K562 (cell line): ENCODE results near the gene FBLN2. TPM values are rescaled to one million over a fixed set of nuclear protein-coding genes. Genes with fewer than 3 reads are reported as not detected.

Experiments
- ATAC-seq: fragments of 200-7000 bp; cut with Tn5 transposase; 3 replicates; pipeline ENCODE4 v1.9.1; 2020; ENCODE audit warnings: moderate library complexity
- BruUV-seq: library from RNA; stranded (reverse); fragments of 400-500 nt; replicated peaks from 2 replicates; lab custom pipeline; 2021; lab: Mats Ljungman, UMichigan
- CTCF ChIA-PET: fragments of 300-600 bp; formaldehyde crosslinking; extraction: SDS; loops from one replicate; lab custom pipeline; 2021; ENCODE audit warnings: low intra/inter-chr PET ratio; lab: Yijun Ruan, JAX
- POLR2A ChIA-PET: fragments of 300-600, 350-650 bp; sonication (Branson Sonifier 250); formaldehyde crosslinking; extraction: SDS; loops from one replicate; lab custom pipeline; 2021; ENCODE audit warnings: antibody characterized with exemption, inconsistent platforms; lab: Yijun Ruan, JAX
- DNase-seq, 4 experiments: peaks; one replicate each; pipeline versions ENCODE4 v3.0.0 to v3.0.0-alpha.2; 2011 to 2018; ENCODE audit warnings: low spot score in 3 of 4, mixed read lengths in 3 of 4; ENCODE audit errors: extremely low read depth in 1 of 4
- FAIRE-seq: peaks from 2 replicates; lab custom pipeline; 2011; peaks lifted over from hg19 to GRCh38; lab: Jason Lieb, UNC
- H2AFZ ChIP-seq: 2 replicates; pipeline ENCODE4 v1.6.0; 2011; ENCODE audit warnings: low read depth, low read length, control low read depth, inconsistent platforms
- H3K27ac ChIP-seq: fragments of 200-600 bp; 3 replicates; pipeline ENCODE4 v1.8.0; 2011; ENCODE audit warnings: low read depth, mild to moderate bottlenecking, control low read depth, inconsistent platforms, low read length, moderate library complexity, mixed read lengths; ENCODE audit errors: extremely low read depth
- H3K27me3 ChIP-seq, 2 experiments: fragments of 300-600 bp in 1 of 2; 2 replicates in 1 of 2; 3 replicates in 1 of 2; pipeline versions ENCODE4 v1.6.0 to v1.8.0; 2011; ENCODE audit warnings: inconsistent platforms in 2 of 2, low read length in 2 of 2, mild to moderate bottlenecking in 1 of 2, mixed read lengths in 1 of 2, moderate library complexity in 1 of 2; ENCODE audit not compliant: control insufficient read depth in 2 of 2, insufficient read depth in 2 of 2
- H3K36me3 ChIP-seq: fragments of 300-600 bp; 3 replicates; pipeline ENCODE4 v1.8.0; 2011; ENCODE audit warnings: mild to moderate bottlenecking, low read length, inconsistent platforms; ENCODE audit not compliant: control insufficient read depth, insufficient read depth
- H3K4me1 ChIP-seq, 2 experiments: fragments of 200-600 bp in 1 of 2; replicated peaks in 1 of 2; 2 replicates in 1 of 2; 3 replicates in 1 of 2; pipeline versions ENCODE4 v1.5.1 to v1.8.0; 2011; ENCODE audit warnings: inconsistent platforms in 2 of 2, low read length in 2 of 2, mild to moderate bottlenecking in 1 of 2, mixed read lengths in 1 of 2, moderate library complexity in 1 of 2; ENCODE audit not compliant: control insufficient read depth in 2 of 2, insufficient read depth in 2 of 2
- H3K4me2 ChIP-seq: 2 replicates; pipeline ENCODE4 v1.6.1; 2011; ENCODE audit warnings: low read length, control low read depth, inconsistent platforms, mixed read lengths; ENCODE audit not compliant: insufficient read depth
- H3K4me3 ChIP-seq: fragments of 200-600 bp; sonication (generic), shearing (Covaris generic); 2 replicates; pipeline ENCODE4 v1.5.1; 2016; ENCODE audit warnings: control low read depth, inconsistent platforms
- H3K79me2 ChIP-seq: fragments of 200-600 bp; 3 replicates; pipeline ENCODE4 v1.8.0; 2011; ENCODE audit warnings: low read length, inconsistent platforms; ENCODE audit not compliant: control insufficient read depth, insufficient read depth
- H3K9ac ChIP-seq, 2 experiments: 2 replicates each; pipeline versions ENCODE4 v1.6.0 to v1.6.1; 2011; ENCODE audit warnings: low read depth in 2 of 2, low read length in 2 of 2, control low read depth in 1 of 2, inconsistent platforms in 1 of 2, mild to moderate bottlenecking in 1 of 2, mixed read lengths in 1 of 2; ENCODE audit not compliant: insufficient read depth in 1 of 2
- H3K9me1 ChIP-seq: one replicate; pipeline ENCODE4 v1.6.0; 2011; ENCODE audit warnings: inconsistent platforms, mild to moderate bottlenecking, low read length, moderate library complexity; ENCODE audit not compliant: control insufficient read depth, insufficient read depth
- H3K9me3 ChIP-seq: replicated peaks from 2 replicates; pipeline ENCODE4 v1.5.1; 2011; ENCODE audit warnings: low read depth, low read length, inconsistent platforms; ENCODE audit not compliant: control insufficient read depth, insufficient read depth
- H4K20me1 ChIP-seq: replicated peaks from 2 replicates; pipeline ENCODE4 v1.6.1; 2011; ENCODE audit warnings: low read length, inconsistent platforms, mixed read lengths; ENCODE audit not compliant: control insufficient read depth, insufficient read depth
- DIDO1 ChIP-seq: fragments of 450-650 bp; IDR thresholded peaks from 2 replicates; pipeline ENCODE4 v1.6.1; 2016; ENCODE audit warnings: low read depth, missing biosample characterization, missing genetic modification characterization
- HNRNPL ChIP-seq: fragments of 200-400 bp; formaldehyde crosslinking; IDR thresholded peaks from 2 replicates; pipeline ENCODE4 v1.6.1; 2017; ENCODE audit warnings: low read depth, mild to moderate bottlenecking, low read length
- TRIM24 ChIP-seq, 2 experiments: fragments of 450-650 bp; IDR thresholded peaks; 2 replicates each; pipeline ENCODE4 v1.6.1; 2016
- USF1 ChIP-seq: sonication (generic); formaldehyde crosslinking; IDR thresholded peaks from 2 replicates; pipeline ENCODE4 v1.9.0; 2022; ENCODE audit warnings: mild to moderate bottlenecking, missing genetic modification reagents
- whole genome bisulfite sequencing: fragments of 100-300 bp; shearing (Covaris generic); methylation state at CpG from one replicate; pipeline ENCODE4 v1.1.6; 2016; ENCODE audit warnings: low coverage, mixed read lengths; ENCODE audit not compliant: insufficient coverage; ENCODE audit errors: missing lambda C conversion rate; 5-methylcytosine and 5-hydroxymethylcytosine counted together
- in situ Hi-C: fragments of 300-500 bp; cut with MboI; formaldehyde crosslinking; loops from 4 replicates; pipeline ENCODE4 v1.15.0; 2018; ENCODE audit warnings: inconsistent platforms, mixed read lengths
- intact Hi-C: fragments of 100-400 bp; cut with micrococcal nuclease; formaldehyde crosslinking; loops from 2 replicates; pipeline ENCODE4 v1.14.2; 2022
- polyA plus RNA-seq, 8 experiments: library from polyadenylated mRNA; depleted of rRNA in 4 of 8; stranded (reverse) in 5 of 8; unstranded in 3 of 8; fragments of >200 nt; fragmentation: Nextera tagmentation in 2 of 8; fragmentation: Illumina TruSeq in 1 of 8; extraction: Ambion mirVana in 2 of 8; extraction: Trizol in 1 of 8; gene quantifications; 2 replicates each; pipeline versions ENCODE4 v1.2.1 to v1.2.3, GENCODE V29; 2011 to 2014; ENCODE audit warnings: inconsistent platforms in 1 of 8, missing spikeins in 1 of 8
- total RNA-seq, 7 experiments: library from RNA; depleted of rRNA in 6 of 7; stranded (reverse); fragments of >200 nt in 6 of 7; fragmentation: Illumina TruSeq in 2 of 7; extraction: Trizol in 2 of 7; gene quantifications; 2 replicates each; pipeline versions ENCODE4 v1.2.1 to v1.2.3, GENCODE V29; 2011 to 2021; ENCODE audit warnings: low replicate concordance in 1 of 7

FBLN2 gene
- total and polyA plus RNA-seq, 9 of the 15 experiments (the other 6 are each of a cell fraction or from before 2014, with no cell fraction given): 0.03 to 0.10 (median 0.04) TPM; not detected in 6

- ChIA-PET CTCF (no interaction called here), POLR2A (interaction anchor here (0.6 to 0.9 kb wide), 2 partner anchors 25 to 161 kb away, joined by 3 to 4 read pairs; no protein-coding TSS in a partner anchor)
- no peak overlapping the region for H2AFZ ChIP-seq
- H3K4me2 ChIP-seq: no peak overlapping the region
- H3K4me3 ChIP-seq: no peak overlapping the region
- peaks cover 35% of the 10 kb centered on the region for H4K20me1 ChIP-seq
- in situ Hi-C loops: no loop called here
- intact Hi-C loops: loop anchor here (10.0 kb wide), 1 partner anchor 95 kb away; no protein-coding TSS in a partner anchor
- H3K9ac ChIP-seq: no peak overlapping the region
- peaks cover 12 to 46% of the 10 kb centered on the region in 2 experiments; a peak in 3 of 5 replicates for H3K27me3 ChIP-seq
- H3K9me3 ChIP-seq: no peaks in the 10 kb centered on the region; the same call in 1 of the 2 replicates
- peaks cover 3% of the 10 kb centered on the region for H3K9me1 ChIP-seq
- 28% methylated on average over 14 of the region's 18 CpGs for whole genome bisulfite sequencing
- ATAC-seq: no peak
- no TSS peak for BruUV-seq
- no peak for DNase-seq
- FAIRE-seq: no peak
- no peaks in the 10 kb centered on the region for H3K79me2 ChIP-seq
- H3K36me3 ChIP-seq: no peaks in the 10 kb centered on the region
- no peak for TF ChIP-seq TRIM24 (IDR thresholded peaks at IDR 0.05)
- no peak for TF ChIP-seq DIDO1 (tag)
- TF ChIP-seq HNRNPL: no peak
- TF ChIP-seq USF1 (CRISPR knock-in tag): 0 out of 2 replicates have a peak, but pooled peaks have one; percentile 15
- H3K27ac ChIP-seq: no peak overlapping the region
- H3K4me1 ChIP-seq: peaks cover 19 to 45% of the 10 kb centered on the region in 2 experiments; a peak in 4 of 5 replicates
Measured at GRCh38 chr3:13549623-13550422, 898 bp downstream of the FBLN2 start.
